ENCODE results near the gene GRIA4.

GRIA4 gene

GRCh38 chr11:105644839-105645573 is 35.1 kb downstream of the GRIA4 start:
- Histone ChIP-seq H3K27ac (ENCODE audit: low read length) (no peak overlapping the region), H3K9me3 (ENCODE audit: insufficient read depth, low read length) (no peaks in the 10 kb centered on the region), H3K4me1 (ENCODE audit: low read length) (no peaks in the 10 kb centered on the region), H3K4me2 (ENCODE audit: low read length) (no peak overlapping the region), H3K79me2 (ENCODE audit: low read length) (no peaks in the 10 kb centered on the region), H4K20me1 (ENCODE audit: insufficient read depth, low read length) (no peaks in the 10 kb centered on the region), H2AFZ (ENCODE audit: low read depth, low read length) (no peak overlapping the region), H3K4me3 (ENCODE audit: low read length) (no peak overlapping the region), H3K36me3 (replicated peaks; ENCODE audit: low read depth, low read length) (no peaks in the 10 kb centered on the region), H3K27me3 (ENCODE audit: low read depth, low read length) (no peaks in the 10 kb centered on the region), H3K9ac (ENCODE audit: low read length) (no peak overlapping the region)
- TF ChIP-seq EZH2phosphoT487 (IDR thresholded peaks at IDR 0.05; ENCODE audit: low read depth) (no peak), CTCF (IDR thresholded peaks at IDR 0.05; ENCODE audit: low read depth, low read length) (no peak)

- TF ChIP-seq EZH2phosphoT487 (IDR thresholded peaks at IDR 0.05; ENCODE audit: low read depth) (no peak), CTCF (IDR thresholded peaks at IDR 0.05; ENCODE audit: low read depth, low read length) (no peak)
- Histone ChIP-seq H3K9me3 (ENCODE audit: insufficient read depth, low read length) (no peaks in the 10 kb centered on the region), H3K79me2 (ENCODE audit: low read length) (no peaks in the 10 kb centered on the region), H3K4me1 (ENCODE audit: low read length) (no peaks in the 10 kb centered on the region), H3K36me3 (replicated peaks; ENCODE audit: low read depth, low read length) (no peaks in the 10 kb centered on the region), H2AFZ (ENCODE audit: low read depth, low read length) (no peak overlapping the region), H4K20me1 (ENCODE audit: insufficient read depth, low read length) (no peaks in the 10 kb centered on the region), H3K27me3 (ENCODE audit: low read depth, low read length) (no peaks in the 10 kb centered on the region), H3K4me2 (ENCODE audit: low read length) (no peak overlapping the region), H3K9ac (ENCODE audit: low read length) (no peak overlapping the region), H3K4me3 (ENCODE audit: low read length) (no peak overlapping the region), H3K27ac (ENCODE audit: low read length) (no peak overlapping the region)
Observed at GRCh38 chr11:105647780-105648179, 37.9 kb downstream of the GRIA4 start.

- Histone ChIP-seq H3K4me1 (ENCODE audit: low read length) (no peaks in the 10 kb centered on the region), H3K9me3 (ENCODE audit: insufficient read depth, low read length) (no peaks in the 10 kb centered on the region), H2AFZ (ENCODE audit: low read depth, low read length) (no peak overlapping the region), H3K36me3 (replicated peaks; ENCODE audit: low read depth, low read length) (no peaks in the 10 kb centered on the region), H4K20me1 (ENCODE audit: insufficient read depth, low read length) (no peaks in the 10 kb centered on the region), H3K4me2 (ENCODE audit: low read length) (no peak overlapping the region), H3K79me2 (ENCODE audit: low read length) (no peaks in the 10 kb centered on the region), H3K27me3 (ENCODE audit: low read depth, low read length) (no peaks in the 10 kb centered on the region), H3K27ac (ENCODE audit: low read length) (no peak overlapping the region), H3K9ac (ENCODE audit: low read length) (no peak overlapping the region), H3K4me3 (ENCODE audit: low read length) (no peak overlapping the region)
- TF ChIP-seq CTCF (IDR thresholded peaks at IDR 0.05; ENCODE audit: low read depth, low read length) (no peak), EZH2phosphoT487 (IDR thresholded peaks at IDR 0.05; ENCODE audit: low read depth) (no peak)
Observed at GRCh38 chr11:105648762-105649161, 38.9 kb downstream of the GRIA4 start.

GRCh38 chr11:105665281-105665680 is 55.4 kb downstream of the GRIA4 start:
- no peaks in the 10 kb centered on the region for H3K79me2 ChIP-seq (ENCODE audit: low read length)
- no peak for TF ChIP-seq EZH2phosphoT487 (IDR thresholded peaks at IDR 0.05; ENCODE audit: low read depth)
- no peak for TF ChIP-seq CTCF (IDR thresholded peaks at IDR 0.05; ENCODE audit: low read depth, low read length)

More at GRCh38 chr11:105665281-105665680, 55.4 kb downstream of the GRIA4 start:
- no peaks in the 10 kb centered on the region for H3K4me1 ChIP-seq (ENCODE audit: low read length)
- H3K9ac ChIP-seq (ENCODE audit: low read length), result no peak overlapping the region
- H3K4me2 ChIP-seq (ENCODE audit: low read length), result no peak overlapping the region
- H3K27ac ChIP-seq (ENCODE audit: low read length), result no peak overlapping the region
- H2AFZ ChIP-seq (ENCODE audit: low read depth, low read length), result no peak overlapping the region
- no peaks in the 10 kb centered on the region for H3K36me3 ChIP-seq (replicated peaks; ENCODE audit: low read depth, low read length)
- H3K9me3 ChIP-seq (ENCODE audit: insufficient read depth, low read length), result no peaks in the 10 kb centered on the region
- no peak overlapping the region for H3K4me3 ChIP-seq (ENCODE audit: low read length)
- H3K27me3 ChIP-seq (ENCODE audit: low read depth, low read length), result no peaks in the 10 kb centered on the region
- H4K20me1 ChIP-seq (ENCODE audit: insufficient read depth, low read length), result no peaks in the 10 kb centered on the region
